Measurements from ENCODE around the gene MAST1. TPM values are rescaled to one million over a fixed set of nuclear protein-coding genes. Genes with fewer than 3 reads are reported as not detected.
"Not testable (repeated sequence)": the region's sequence is repeated elsewhere in the genome, so short reads cannot be mapped to it uniquely, and the experiment has no call there.

MAST1 gene
- polyA plus RNA-seq, 1 donor from 2014 or later, result 1.2 TPM

GRCh38 chr19:12884926-12885748, 46.8 kb downstream of the MAST1 start:
- peak overlapping the region in 1 of 3 donors; percentile 98 for H3K27ac Mint-ChIP-seq
- no peaks in the 10 kb centered on the region for H3K36me3 Mint-ChIP-seq
- H3K4me3 Mint-ChIP-seq, result peak overlapping the region; percentile 80 to 96 (median 88)
- peaks cover 0 to 9% (median 0%) of the 10 kb centered on the region in 3 donors for H3K9me3 Mint-ChIP-seq
- no peaks in the 10 kb centered on the region for H3K27me3 Mint-ChIP-seq
- peaks cover 9 to 19% (median 9%) of the 10 kb centered on the region in 3 donors for H3K4me1 Mint-ChIP-seq

DNA sequence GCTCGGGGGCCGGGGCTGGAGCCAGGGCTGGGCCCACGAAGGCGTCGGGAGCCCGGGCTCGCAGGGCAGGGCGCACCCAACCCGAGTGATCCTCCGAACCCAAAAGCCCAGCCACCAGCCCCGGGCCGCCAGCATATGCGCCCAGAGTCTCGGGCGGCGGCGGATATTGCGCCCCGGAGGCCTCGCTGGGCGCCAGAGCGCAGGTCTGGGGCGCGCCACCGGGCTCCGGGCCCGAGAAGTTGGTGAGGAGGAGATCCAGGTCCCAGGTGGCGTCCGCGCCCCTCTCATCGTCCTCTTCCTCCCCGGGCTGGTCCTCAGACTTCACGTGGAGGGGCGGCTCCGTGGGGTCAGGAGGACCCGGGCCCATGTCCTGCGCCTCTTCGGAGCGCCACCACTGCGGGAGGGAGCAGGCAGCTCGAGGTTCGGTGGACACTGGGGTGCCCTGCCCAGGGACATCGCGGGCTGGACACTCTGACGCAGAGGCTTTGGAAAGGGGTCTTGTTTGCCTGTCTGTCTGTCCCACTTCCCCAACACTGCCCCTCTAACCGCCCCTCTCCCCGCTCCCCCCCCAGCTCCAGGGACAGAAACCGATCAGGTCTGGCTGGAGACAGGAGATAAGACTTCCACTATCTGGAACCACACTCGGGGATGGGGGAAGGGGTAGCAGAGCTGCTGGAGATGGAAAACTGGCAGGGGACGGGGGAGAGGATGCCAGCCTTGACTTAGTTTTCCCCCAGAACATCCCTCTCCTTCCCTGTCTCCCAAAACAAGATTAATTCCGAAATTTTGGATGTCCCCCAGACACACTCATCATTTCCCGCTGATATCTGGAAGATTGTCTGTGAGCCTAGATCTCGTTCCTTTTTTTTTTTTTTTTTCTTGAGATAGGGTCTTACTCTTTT, 47.7 kb downstream of the MAST1 start:
- H3K9me3 Mint-ChIP-seq, result peaks cover 0 to 9% (median 0%) of the 10 kb centered on the region in 3 donors
- H3K27ac Mint-ChIP-seq, result peak overlapping the region in 2 of 3 donors; percentile 42 to 50
- peaks cover under 1% of the 10 kb centered on the region for H3K36me3 Mint-ChIP-seq
- H3K27me3 Mint-ChIP-seq, result no peaks in the 10 kb centered on the region
- H3K4me1 Mint-ChIP-seq, result peaks cover 11 to 20% (median 13%) of the 10 kb centered on the region in 3 donors
- peak overlapping the region in 3 of 4 donors; percentile 72 to 83 (median 78) for H3K4me3 Mint-ChIP-seq

GRCh38 chr19:12886651-12886968, 48.3 kb downstream of the MAST1 start:
- peaks cover 0 to 7% (median 0%) of the 10 kb centered on the region in 3 donors for H3K9me3 Mint-ChIP-seq

DNA sequence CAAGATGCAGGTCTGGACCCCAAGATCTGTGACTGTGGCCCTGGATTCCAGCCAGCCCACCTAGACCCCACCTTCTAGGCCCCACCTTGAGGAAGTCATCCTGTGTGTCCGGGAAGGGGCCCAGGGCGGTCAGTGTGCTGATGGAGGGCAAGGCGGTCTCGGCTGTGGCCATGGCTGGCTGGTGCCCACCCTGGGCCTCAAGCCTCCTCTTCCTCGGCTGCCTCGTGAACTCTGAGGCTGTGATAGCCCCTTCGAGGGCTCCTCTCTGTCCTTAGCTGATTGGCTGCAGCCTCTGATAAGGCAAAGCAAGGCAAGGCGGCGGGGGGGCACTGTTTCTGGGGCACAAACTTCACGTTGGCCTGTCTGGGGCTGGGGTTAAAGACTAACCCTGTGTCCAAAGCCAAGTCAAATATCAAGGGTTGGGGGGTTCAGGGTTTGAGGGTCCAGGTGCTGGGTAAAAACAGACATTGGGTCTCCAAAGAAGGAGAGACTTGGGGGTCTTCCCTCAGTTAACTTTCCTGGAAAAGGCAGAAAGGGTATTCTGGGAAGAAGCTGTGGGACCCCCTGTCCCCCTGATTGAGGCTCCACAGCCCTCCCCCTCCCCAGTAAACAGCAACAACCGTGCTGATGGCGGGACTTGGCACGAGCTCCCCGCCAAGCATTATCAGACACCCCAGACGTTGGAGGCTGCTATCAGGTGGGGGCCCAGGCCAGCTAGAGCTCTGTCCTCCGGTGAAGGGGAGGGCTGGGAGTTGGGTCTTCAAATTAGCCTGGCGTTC, 48.8 kb downstream of the MAST1 start, which contains the start of gene KLF1:
Gene KLF1, minus strand, starts transcription at position 233 of the 779 bp plus-strand sequence. Its CDS starts 61 bp downstream, at position 172.
- H3K27me3 Mint-ChIP-seq, result no peaks in the 10 kb centered on the region
- H3K27ac Mint-ChIP-seq, result peak within 1 kb of the TSS in 2 of 3 donors; percentile 42 to 50
- peaks cover 18 to 24% (median 23%) of the 10 kb centered on the region in 3 donors for H3K4me1 Mint-ChIP-seq
- peaks cover 0 to 6% (median 0%) of the 10 kb centered on the region in 3 donors for H3K9me3 Mint-ChIP-seq
- peak within 1 kb of the TSS in 3 of 4 donors; percentile 72 to 83 (median 78) for H3K4me3 Mint-ChIP-seq
- H3K36me3 Mint-ChIP-seq, result peaks cover 2% of the 10 kb centered on the region

More at GRCh38 chr19:12886651-12886968, 48.3 kb downstream of the MAST1 start:
- H3K4me3 Mint-ChIP-seq, result peak overlapping the region in 3 of 4 donors; percentile 58 to 83 (median 72)
- no peaks in the 10 kb centered on the region for H3K27me3 Mint-ChIP-seq
- H3K36me3 Mint-ChIP-seq, result peaks cover 2% of the 10 kb centered on the region
- H3K27ac Mint-ChIP-seq, result peak overlapping the region in 2 of 3 donors; percentile 42 to 50
- peaks cover 15 to 24% (median 18%) of the 10 kb centered on the region in 3 donors for H3K4me1 Mint-ChIP-seq

DNA sequence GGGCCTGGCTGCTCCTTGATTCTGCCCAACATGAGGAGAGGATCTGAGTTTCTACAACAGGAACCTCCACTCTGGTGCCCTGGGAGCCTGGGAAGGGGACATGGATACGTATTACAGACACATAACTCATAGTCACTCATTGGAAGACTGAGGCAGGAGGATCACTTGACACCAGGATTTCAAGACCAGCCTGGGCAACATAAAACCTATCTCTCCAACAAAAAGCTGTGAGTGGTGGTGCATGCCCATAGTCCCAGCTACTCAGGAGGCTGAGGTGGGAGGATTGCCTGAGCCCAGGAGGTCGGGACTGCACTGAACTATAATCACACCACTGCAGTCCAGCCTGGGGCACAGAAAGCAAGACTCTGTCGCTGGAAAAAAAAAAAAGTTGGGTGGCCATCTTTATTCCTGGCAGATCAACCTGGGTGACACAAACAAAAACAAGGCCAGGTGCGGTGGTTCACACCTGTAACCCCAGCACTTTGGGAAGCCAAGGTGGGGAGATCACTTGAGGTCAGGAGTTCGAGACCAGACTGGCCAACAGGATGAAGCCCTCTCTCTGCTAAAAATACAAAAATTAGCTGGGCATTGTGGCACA, 49.8 kb downstream of the MAST1 start:
- Mint-ChIP-seq H3K4me1 (peaks cover 18 to 24% (median 23%) of the 10 kb centered on the region in 3 donors), H3K36me3 (peaks cover 2% of the 10 kb centered on the region), H3K27me3 (no peaks in the 10 kb centered on the region), H3K4me3 (peak overlapping the region in 3 of 4 donors; percentile 39 to 72 (median 47)), H3K9me3 (no peaks in the 10 kb centered on the region), H3K27ac (peak overlapping the region in 1 of 3 donors; percentile 10)

DNA sequence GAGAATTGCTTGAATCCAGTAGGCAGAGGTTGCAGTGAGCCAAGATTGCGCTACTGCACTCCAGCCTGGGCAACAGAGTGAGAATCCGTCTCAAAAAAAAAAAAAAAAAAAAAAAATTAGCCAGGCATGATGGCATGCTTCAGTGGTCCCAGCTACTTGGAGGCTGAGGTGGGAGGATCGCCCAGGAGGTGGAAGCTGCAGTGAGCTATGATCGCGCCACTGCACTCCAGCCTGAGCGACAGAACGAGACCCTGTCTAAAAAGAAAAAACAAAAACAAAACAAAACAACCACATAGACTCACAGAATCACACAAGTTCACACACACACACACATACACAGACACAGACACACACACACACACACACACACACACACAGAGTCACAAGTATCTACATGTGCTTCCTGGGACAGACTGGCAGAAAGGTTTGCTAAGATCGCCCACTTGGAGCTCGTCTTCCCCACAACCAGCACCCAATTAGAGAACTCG, 52.0 kb downstream of the MAST1 start:
- Mint-ChIP-seq H3K4me3 (peak overlapping the region; percentile 96 to 100 (median 100)), H3K4me1 (peaks cover 14 to 19% (median 19%) of the 10 kb centered on the region in 3 donors), H3K27ac (peak overlapping the region; percentile 94 to 97 (median 97))
- not testable (repeated sequence) for H3K27me3 Mint-ChIP-seq, H3K36me3 Mint-ChIP-seq, H3K9me3 Mint-ChIP-seq

- Mint-ChIP-seq H3K4me3 (peak within 1 kb of the TSS; percentile 96 to 100 (median 100)), H3K9me3 (no peaks in the 10 kb centered on the region), H3K27me3 (no peaks in the 10 kb centered on the region), H3K36me3 (peaks cover 6% of the 10 kb centered on the region), H3K4me1 (peaks cover 14 to 19% (median 19%) of the 10 kb centered on the region in 3 donors), H3K27ac (peak within 1 kb of the TSS; percentile 94 to 97 (median 97))
Measured at GRCh38 chr19:12890787-12891552, 52.7 kb downstream of the MAST1 start, which contains the start of gene GCDH. TSS of gene GCDH (plus strand) at chr19:12891160. CDS start at chr19:12891305, 145 bp downstream.

DNA sequence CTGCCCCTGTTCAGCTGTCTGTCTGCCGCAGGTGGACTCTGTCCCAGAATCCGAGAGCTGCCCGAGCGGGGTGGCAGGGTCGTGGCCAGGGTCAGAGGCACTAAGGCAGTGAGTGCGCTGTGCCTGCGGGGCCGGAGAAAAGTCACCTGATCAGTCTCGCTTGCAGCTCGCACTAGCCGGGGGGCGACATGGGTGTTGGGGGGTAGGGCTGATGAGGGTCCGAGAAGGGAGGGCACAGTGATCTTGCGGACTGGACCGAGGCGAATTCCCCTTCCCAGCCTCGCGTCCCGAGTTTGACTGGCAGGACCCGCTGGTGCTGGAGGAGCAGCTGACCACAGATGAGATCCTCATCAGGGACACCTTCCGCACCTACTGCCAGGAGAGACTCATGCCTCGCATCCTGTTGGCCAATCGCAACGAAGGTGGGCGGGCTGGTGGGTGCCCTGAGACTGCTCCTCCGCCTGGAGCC, 53.3 kb downstream of the MAST1 start:
- Mint-ChIP-seq H3K27ac (peak overlapping the region; percentile 94 to 97 (median 97)), H3K27me3 (no peaks in the 10 kb centered on the region), H3K4me3 (peak overlapping the region; percentile 96 to 100 (median 100)), H3K9me3 (no peaks in the 10 kb centered on the region), H3K36me3 (peaks cover 6% of the 10 kb centered on the region), H3K4me1 (peaks cover 14 to 19% (median 17%) of the 10 kb centered on the region in 3 donors)

DNA sequence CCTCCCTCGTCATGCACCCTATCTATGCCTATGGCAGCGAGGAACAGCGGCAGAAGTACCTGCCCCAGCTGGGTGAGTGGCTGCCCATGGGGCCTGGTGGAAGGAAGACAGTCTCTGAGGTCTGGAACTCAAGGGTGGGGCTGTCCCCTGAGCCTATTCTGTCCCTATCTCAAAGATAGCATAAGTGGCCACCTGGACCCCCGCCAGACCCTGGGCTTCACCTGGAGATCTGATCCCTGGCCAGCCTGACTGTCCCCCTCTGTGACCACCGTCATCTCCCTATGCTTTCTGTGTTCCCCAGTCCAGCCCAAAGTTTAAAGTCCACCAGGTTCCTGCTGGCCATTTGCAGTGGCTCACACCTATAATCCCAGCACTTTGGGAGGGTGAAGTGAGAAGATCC, 55.3 kb downstream of the MAST1 start:
- H3K27ac Mint-ChIP-seq, result peak overlapping the region in 1 of 3 donors; percentile 66
- H3K36me3 Mint-ChIP-seq, result peaks cover 6% of the 10 kb centered on the region
- H3K4me1 Mint-ChIP-seq, result peaks cover 14 to 19% (median 14%) of the 10 kb centered on the region in 3 donors
- H3K9me3 Mint-ChIP-seq, result no peaks in the 10 kb centered on the region
- no peaks in the 10 kb centered on the region for H3K27me3 Mint-ChIP-seq
- H3K4me3 Mint-ChIP-seq, result peak overlapping the region in 3 of 4 donors; percentile 67 to 74 (median 73)

GRCh38 chr19:12896460-12896859, 58.1 kb downstream of the MAST1 start:
- Mint-ChIP-seq H3K27me3 (no peaks in the 10 kb centered on the region), H3K4me1 (peaks cover 0 to 7% (median 3%) of the 10 kb centered on the region in 3 donors), H3K36me3 (peaks cover 4% of the 10 kb centered on the region), H3K9me3 (no peaks in the 10 kb centered on the region), H3K27ac (no peak overlapping the region), H3K4me3 (no peak overlapping the region)

DNA sequence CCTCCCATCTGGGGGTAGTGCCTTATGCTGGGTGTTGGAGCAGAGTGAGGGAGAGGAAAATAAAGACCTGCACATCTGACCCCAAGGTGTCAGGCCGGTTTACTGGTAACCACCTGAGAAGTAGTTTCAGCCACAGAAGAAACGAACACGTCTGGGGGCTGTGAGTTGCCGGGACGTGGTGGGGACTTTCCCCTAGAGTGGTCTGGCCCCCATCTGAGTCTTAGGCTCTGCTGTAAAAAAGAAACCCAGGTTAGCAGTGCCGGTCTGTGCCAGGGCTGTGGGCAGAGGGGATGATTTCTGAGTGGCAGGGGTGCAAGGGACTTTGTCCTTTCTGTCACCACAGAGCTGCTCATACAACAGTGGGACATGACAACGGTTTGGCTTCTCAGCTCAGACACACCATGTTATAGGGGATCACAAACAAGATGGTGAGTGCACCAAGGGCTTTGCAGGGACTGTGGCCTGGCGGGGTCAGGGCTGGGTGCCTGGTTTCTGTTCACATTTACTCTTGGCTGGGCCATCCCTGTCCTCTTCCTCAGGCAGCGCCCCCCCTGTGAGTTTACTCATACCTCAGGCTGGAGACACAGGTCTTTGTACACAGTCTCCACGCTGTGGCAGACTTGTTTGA, 61.7 kb downstream of the MAST1 start:
- Mint-ChIP-seq H3K36me3 (peaks cover under 1% of the 10 kb centered on the region), H3K27me3 (no peaks in the 10 kb centered on the region), H3K4me1 (no peaks in the 10 kb centered on the region), H3K4me3 (no peak overlapping the region), H3K27ac (no peak overlapping the region), H3K9me3 (no peaks in the 10 kb centered on the region)

- no peak overlapping the region for H3K4me3 Mint-ChIP-seq
- H3K36me3 Mint-ChIP-seq, result no peaks in the 10 kb centered on the region
- H3K27ac Mint-ChIP-seq, result no peak overlapping the region
- no peaks in the 10 kb centered on the region for H3K9me3 Mint-ChIP-seq
- no peaks in the 10 kb centered on the region for H3K27me3 Mint-ChIP-seq
- H3K4me1 Mint-ChIP-seq, result no peaks in the 10 kb centered on the region
Measured at GRCh38 chr19:12907166-12907565, 68.9 kb downstream of the MAST1 start.
